Measurements from ENCODE around the gene ABTB1.

The ABTB1 gene

GRCh38 chr3:127676921-127677351 lies 4.2 kb downstream of the ABTB1 start:
- no peak for TF ChIP-seq CTCF (IDR thresholded peaks at IDR 0.05; ENCODE audit: low read depth, low read length)
- H3K4me3 ChIP-seq (replicated peaks in 1 of 2; ENCODE audit: low read depth in 2 of 2, low read length in 2 of 2), result no peak overlapping the region
- no peak for DNase-seq (ENCODE audit: low read depth in 2 of 2)

GRCh38 chr3:127677541-127678314 lies 5.0 kb downstream of the ABTB1 start:
- DNase-seq (ENCODE audit: low read depth in 2 of 2), result no peak
- TF ChIP-seq CTCF (IDR thresholded peaks at IDR 0.05; ENCODE audit: low read depth, low read length), result no peak

GRCh38 chr3:127678315-127678599 lies 5.5 kb downstream of the ABTB1 start:
- no peak overlapping the region for H3K4me3 ChIP-seq (replicated peaks in 1 of 2; ENCODE audit: low read depth in 2 of 2, low read length in 2 of 2)
- TF ChIP-seq CTCF (IDR thresholded peaks at IDR 0.05; ENCODE audit: low read depth, low read length), result no peak
- no peak for DNase-seq (ENCODE audit: low read depth in 2 of 2)

More at GRCh38 chr3:127677541-127678314, 5.0 kb downstream of the ABTB1 start:
- no peak overlapping the region for H3K4me3 ChIP-seq (replicated peaks in 1 of 2; ENCODE audit: low read depth in 2 of 2, low read length in 2 of 2)

GRCh38 chr3:127678611-127679533 lies 6.1 kb downstream of the ABTB1 start:
- no peak overlapping the region for H3K4me3 ChIP-seq (replicated peaks in 1 of 2; ENCODE audit: low read depth in 2 of 2, low read length in 2 of 2)
- TF ChIP-seq CTCF (IDR thresholded peaks at IDR 0.05; ENCODE audit: low read depth, low read length), result no peak
- no peak for DNase-seq (ENCODE audit: low read depth in 2 of 2)

- no peak overlapping the region for H3K4me3 ChIP-seq (replicated peaks in 1 of 2; ENCODE audit: low read depth in 2 of 2, low read length in 2 of 2)
- no peak for DNase-seq (ENCODE audit: low read depth in 2 of 2)
- no peak for TF ChIP-seq CTCF (IDR thresholded peaks at IDR 0.05; ENCODE audit: low read depth, low read length)
Measured at GRCh38 chr3:127679534-127680145, 6.9 kb downstream of the ABTB1 start.

- no peak for TF ChIP-seq CTCF (IDR thresholded peaks at IDR 0.05; ENCODE audit: low read depth, low read length)
- DNase-seq (ENCODE audit: low read depth in 2 of 2), result no peak
- no peak overlapping the region for H3K4me3 ChIP-seq (replicated peaks in 1 of 2; ENCODE audit: low read depth in 2 of 2, low read length in 2 of 2)
Measured at GRCh38 chr3:127680146-127680661, 7.5 kb downstream of the ABTB1 start.

All from cardiac fibroblast (primary cell).